SK-N-SH (cell line): ENCODE measurements around the gene GPR137B.

Experiments used
- FOXJ3 ChIP-seq: sonication (generic); formaldehyde crosslinking; IDR thresholded peaks from 2 replicates; pipeline ENCODE4 v1.5.1; 2020; ENCODE audit warnings: mild to moderate bottlenecking, missing genetic modification reagents
- GABPA ChIP-seq: IDR thresholded peaks from 2 replicates; pipeline ENCODE4 v1.4.0; 2012; ENCODE audit warnings: low read depth, mild to moderate bottlenecking
- JUND ChIP-seq: IDR thresholded peaks from 2 replicates; pipeline ENCODE4 v1.4.0; 2012
- PBX3 ChIP-seq: IDR thresholded peaks from 2 replicates; pipeline ENCODE4; 2012
- RAD21 ChIP-seq: IDR thresholded peaks from 2 replicates; pipeline ENCODE4 v1.6.1; 2012; ENCODE audit warnings: mild to moderate bottlenecking, low read length

GRCh38 chr1:236139495-236139894 is 2.8 kb upstream of the GPR137B start:
- TF ChIP-seq GABPA (no peak), FOXJ3 (CRISPR knock-in tag) (no peak), JUND (no peak), RAD21 (no peak), PBX3 (no peak)
